WTC11 (cell line): Measurements from ENCODE around the gene DNAJB11. TPM values are rescaled to one million over a fixed set of nuclear protein-coding genes. Genes with fewer than 3 reads are reported as not detected.

Source experiments
- ATAC-seq: fragments of 200-7000 bp; cut with Tn5 transposase; 2 replicates; pipeline ENCODE4 v1.10.0; 2021; ENCODE audit warnings: mild to moderate bottlenecking, moderate library complexity
- Bru-seq: library from RNA; stranded (reverse); fragments of 400-500 nt; gene quantifications from one replicate; lab custom pipeline; 2021; lab: Mats Ljungman, UMichigan
- CTCF ChIA-PET: fragments of 300-600 bp; sonication (Branson Sonifier 250); formaldehyde crosslinking; loops from one replicate; lab custom pipeline; 2021; ENCODE audit warnings: antibody characterized with exemption; lab: Charles Lee
- POLR2A ChIA-PET: fragments of 350-600 bp; sonication (Branson Sonifier 250); formaldehyde crosslinking; loops from one replicate; lab custom pipeline; 2021; ENCODE audit warnings: antibody characterized with exemption; lab: Charles Lee
- DNase-seq: peaks from one replicate; pipeline ENCODE4 v3.0.0; 2021; ENCODE audit warnings: low spot score
- H3K27ac Mint-ChIP-seq: 2 replicates; pipeline ENCODE4 v1.8.0; 2021; ENCODE audit warnings: mixed read lengths
- H3K27me3 Mint-ChIP-seq: 2 replicates; pipeline ENCODE4 v1.8.0; 2021; ENCODE audit warnings: low read depth, mild to moderate bottlenecking, moderate library complexity, mixed read lengths
- H3K36me3 Mint-ChIP-seq: 2 replicates; pipeline ENCODE4 v1.8.0; 2021; ENCODE audit warnings: mixed read lengths
- H3K4me1 Mint-ChIP-seq: 2 replicates; pipeline ENCODE4 v1.8.0; 2022; ENCODE audit warnings: mixed read lengths
- H3K4me3 Mint-ChIP-seq: 2 replicates; pipeline ENCODE4 v1.8.0; 2021; ENCODE audit warnings: mild to moderate bottlenecking, moderate library complexity, mixed read lengths
- H3K9me3 Mint-ChIP-seq: 2 replicates; pipeline ENCODE4 v1.8.0; 2021; ENCODE audit warnings: mixed read lengths
- AFF4 ChIP-seq: sonication (generic); formaldehyde crosslinking; IDR thresholded peaks from 2 replicates; pipeline ENCODE4 v1.8.1; 2023; ENCODE audit warnings: mild to moderate bottlenecking, missing genetic modification reagents, borderline replicate concordance
- ATF1 ChIP-seq: sonication (generic); formaldehyde crosslinking; IDR thresholded peaks from 2 replicates; pipeline ENCODE4 v1.8.1; 2023; ENCODE audit warnings: mild to moderate bottlenecking, moderate library complexity, missing genetic modification reagents
- ATF6 ChIP-seq: sonication (generic); formaldehyde crosslinking; IDR thresholded peaks from 2 replicates; pipeline ENCODE4 v1.8.1; 2023; ENCODE audit warnings: mild to moderate bottlenecking, missing genetic modification reagents
- CREM ChIP-seq: sonication (generic); formaldehyde crosslinking; IDR thresholded peaks from 2 replicates; pipeline ENCODE4 v1.8.1; 2022; ENCODE audit warnings: mild to moderate bottlenecking, missing genetic modification reagents, moderate library complexity
- E2F5 ChIP-seq: sonication (generic); formaldehyde crosslinking; IDR thresholded peaks from 2 replicates; pipeline ENCODE4 v1.8.1; 2022; ENCODE audit warnings: mild to moderate bottlenecking, moderate library complexity, missing genetic modification reagents
- EMX1 ChIP-seq: fragments of 250-450 bp; sonication (Bioruptor Pico); IDR thresholded peaks from 2 replicates; pipeline ENCODE4 v1.8.0; 2021; ENCODE audit warnings: mild to moderate bottlenecking
- ESRRA ChIP-seq: sonication (generic); formaldehyde crosslinking; IDR thresholded peaks from 2 replicates; pipeline ENCODE4 v1.8.1; 2022; ENCODE audit warnings: mild to moderate bottlenecking, missing genetic modification reagents, borderline replicate concordance
- ETV6 ChIP-seq: sonication (generic); formaldehyde crosslinking; IDR thresholded peaks from 2 replicates; pipeline ENCODE4 v1.8.1; 2022; ENCODE audit warnings: mild to moderate bottlenecking, missing genetic modification reagents
- IRF1 ChIP-seq: sonication (generic); formaldehyde crosslinking; IDR thresholded peaks from 2 replicates; pipeline ENCODE4 v1.8.0; 2023; ENCODE audit warnings: missing genetic modification reagents
- MYBL2 ChIP-seq: sonication (generic); formaldehyde crosslinking; IDR thresholded peaks from 2 replicates; pipeline ENCODE4 v1.8.1; 2023; ENCODE audit warnings: mild to moderate bottlenecking, moderate library complexity, missing genetic modification reagents
- NFYB ChIP-seq: sonication (generic); formaldehyde crosslinking; conservative IDR thresholded peaks from 2 replicates; pipeline ENCODE4 v1.8.0; 2022; ENCODE audit warnings: low read depth, missing genetic modification reagents
- NR1H2 ChIP-seq: sonication (generic); formaldehyde crosslinking; IDR thresholded peaks from 2 replicates; pipeline ENCODE4 v1.9.0; 2021; ENCODE audit warnings: mild to moderate bottlenecking, moderate library complexity, missing genetic modification reagents
- SP1 ChIP-seq: sonication (generic); formaldehyde crosslinking; conservative IDR thresholded peaks from 2 replicates; pipeline ENCODE4 v1.8.1; 2022; ENCODE audit warnings: missing genetic modification reagents
- ZBTB21 ChIP-seq: sonication (generic); formaldehyde crosslinking; IDR thresholded peaks from 2 replicates; pipeline ENCODE4 v1.8.1; 2023; ENCODE audit warnings: mild to moderate bottlenecking, missing genetic modification reagents, borderline replicate concordance
- ZNF263 ChIP-seq: sonication (generic); formaldehyde crosslinking; IDR thresholded peaks from 2 replicates; pipeline ENCODE4 v1.8.1; 2022; ENCODE audit warnings: low read depth, mild to moderate bottlenecking, moderate library complexity, missing genetic modification reagents
- ZNF396 ChIP-seq: fragments of 250-450 bp; sonication (Bioruptor Pico); IDR thresholded peaks from 2 replicates; pipeline ENCODE4 v1.8.0; 2021; ENCODE audit warnings: mild to moderate bottlenecking, moderate library complexity, borderline replicate concordance
- ZNF416 ChIP-seq: fragments of 250-450 bp; sonication (Bioruptor Pico); IDR thresholded peaks from 2 replicates; pipeline ENCODE4 v1.9.0; 2021; ENCODE audit warnings: mild to moderate bottlenecking, inconsistent platforms
- ZNF532 ChIP-seq: fragments of 250-450 bp; sonication (Bioruptor Pico); IDR thresholded peaks from 2 replicates; pipeline ENCODE4 v1.9.0; 2021; ENCODE audit warnings: mild to moderate bottlenecking, borderline replicate concordance
- ZSCAN18 ChIP-seq: fragments of 250-450 bp; sonication (Bioruptor Pico); IDR thresholded peaks from 2 replicates; pipeline ENCODE4 v2.1.2; 2022; ENCODE audit warnings: mild to moderate bottlenecking, moderate library complexity
- long read RNA-seq, 3 experiments: library from RNA in 1 of 3; library from capped mRNA in 1 of 3; library from polyadenylated mRNA in 1 of 3; unstranded in 2 of 3; stranded (forward) in 1 of 3; transcript quantifications; one replicate each; pipeline ENCODE4 v2.0.0, GENCODE V29; 2021
- total RNA-seq: library from RNA; stranded (reverse); gene quantifications from 3 replicates; pipeline ENCODE4 v1.2.3, GENCODE V29; 2021

DNAJB11 gene
- total RNA-seq (44.2 to 56.3 TPM (median 47.8 TPM) in 3 replicates), Bru-seq, nascent RNA (percentile 87 among the genes with signal in this experiment)
- long read RNA-seq, experiment 1, full-length matches to known transcripts, result 262 of 283 reads
- long read RNA-seq, experiment 1, partial matches to known transcripts, result 7 of 283 reads
- long read RNA-seq, experiment 1, other reads (novel, unspliced or antisense), result 14 of 283 reads
- long read RNA-seq, experiment 2, full-length matches to known transcripts, result 77 of 93 reads
- long read RNA-seq, experiment 2, partial matches to known transcripts, result 8 of 93 reads
- long read RNA-seq, experiment 2, other reads (novel, unspliced or antisense), result 8 of 93 reads
- long read RNA-seq, experiment 3, full-length matches to known transcripts, result 222 of 239 reads
- long read RNA-seq, experiment 3, partial matches to known transcripts, result 12 of 239 reads
- long read RNA-seq, experiment 3, other reads (novel, unspliced or antisense), result 5 of 239 reads

GRCh38 chr3:186570096-186570940 is at the start of gene DNAJB11:
Gene DNAJB11 (plus strand): TSS chr3:186570720. CDS start chr3:186570898, 178 bp downstream.
- no peaks in the 10 kb centered on the region for H3K27me3 Mint-ChIP-seq
- peaks cover 22% of the 10 kb centered on the region for H3K36me3 Mint-ChIP-seq
- ATAC-seq (peak; percentile 89), DNase-seq (peak; percentile 99)
- ChIA-PET CTCF (interaction anchor here (0.7 to 3.4 kb wide), 8 partner anchors 19 to 583 kb away, joined by 3 to 15 read pairs (median 6); partner anchors contain the start of gene RPL39L), POLR2A (interaction anchor here (0.6 to 1.5 kb wide), 9 partner anchors 27 to 984 kb away, joined by 3 to 22 read pairs (median 4); partner anchors contain the start of genes EIF4A2, RFC4 and SENP2)
- H3K9me3 Mint-ChIP-seq, result no peaks in the 10 kb centered on the region
- peak within 1 kb of the TSS; percentile 98 for H3K27ac Mint-ChIP-seq
- H3K4me3 Mint-ChIP-seq, result peak within 1 kb of the TSS; percentile 88
- peaks cover 31% of the 10 kb centered on the region for H3K4me1 Mint-ChIP-seq
- 0 out of 2 replicates have a peak, but pooled peaks have one; percentile 42 for TF ChIP-seq AFF4 (CRISPR knock-in tag)
- TF ChIP-seq ETV6 (CRISPR knock-in tag), result peak; percentile 59; the same call in 1 of the 2 replicates
- TF ChIP-seq ESRRA, result no peak
- TF ChIP-seq ZNF396 (CRISPR knock-in tag), result no peak
- TF ChIP-seq NFYB (CRISPR knock-in tag), result peak; percentile 88
- TF ChIP-seq ZNF416 (CRISPR knock-in tag), result no peak
- TF ChIP-seq NR1H2 (CRISPR knock-in tag), result no peak
- TF ChIP-seq CREM (CRISPR knock-in tag), result peak; percentile 96
- 0 out of 2 replicates have a peak, but pooled peaks have one; percentile 53 for TF ChIP-seq MYBL2 (CRISPR knock-in tag)
- no peak for TF ChIP-seq ZNF532
- TF ChIP-seq ATF6 (CRISPR knock-in tag), result no peak
- peak; percentile 62; the same call in 1 of the 2 replicates for TF ChIP-seq ATF1 (CRISPR knock-in tag)
- TF ChIP-seq ZNF263 (CRISPR knock-in tag), result no peak
- TF ChIP-seq ZBTB21 (CRISPR knock-in tag), result peak; percentile 77; the same call in 1 of the 2 replicates
- no peak for TF ChIP-seq ZSCAN18
- no peak for TF ChIP-seq EMX1 (CRISPR knock-in tag)
- TF ChIP-seq E2F5 (CRISPR knock-in tag), result 0 out of 2 replicates have a peak, but pooled peaks have one; percentile 38
- TF ChIP-seq IRF1 (CRISPR knock-in tag), result 0 out of 2 replicates have a peak, but pooled peaks have one; percentile 25
- TF ChIP-seq SP1 (CRISPR knock-in tag), result peak; percentile 69
